GM10266 (cell line): Measurements from ENCODE around the gene HSF2BP.
"Not testable (repeated sequence)": the region's sequence is repeated elsewhere in the genome, so short reads cannot be mapped to it uniquely, and the experiment has no call there.

Experiments
- DNase-seq: peaks from one replicate; pipeline ENCODE4 v3.0.0; 2012; ENCODE audit errors: extremely low spot score
- CTCF ChIP-seq: IDR thresholded peaks from 2 replicates; pipeline ENCODE4 v1.5.1; 2012; ENCODE audit warnings: mild to moderate bottlenecking, low read depth; ENCODE audit not compliant: control insufficient read depth, insufficient read depth; ENCODE audit errors: missing control alignments

The HSF2BP gene

GRCh38 chr21:43684424-43684823 lies 25.1 kb upstream of the HSF2BP start:
- no peak for TF ChIP-seq CTCF

GRCh38 chr21:43681650-43682049 lies 22.4 kb upstream of the HSF2BP start:
- no peak for DNase-seq
- TF ChIP-seq CTCF, result no peak

More at GRCh38 chr21:43684424-43684823, 25.1 kb upstream of the HSF2BP start:
- DNase-seq, result no peak

GRCh38 chr21:43680421-43680820 lies 21.1 kb upstream of the HSF2BP start:
- not testable (repeated sequence) for DNase-seq

GRCh38 chr21:43679951-43680350 lies 20.7 kb upstream of the HSF2BP start:
- no peak for DNase-seq
- TF ChIP-seq CTCF, result no peak

- no peak for DNase-seq
- no peak for TF ChIP-seq CTCF
Measured at GRCh38 chr21:43676391-43676790, 17.1 kb upstream of the HSF2BP start.

GRCh38 chr21:43675871-43676270 lies 16.6 kb upstream of the HSF2BP start:
- no peak for DNase-seq
- no peak for TF ChIP-seq CTCF

- TF ChIP-seq CTCF, result no peak
- DNase-seq, result no peak
Measured at GRCh38 chr21:43669828-43670605, 10.7 kb upstream of the HSF2BP start.

- TF ChIP-seq CTCF, result no peak
- DNase-seq, result peak; percentile 40
Measured at GRCh38 chr21:43667191-43667904, 8.1 kb upstream of the HSF2BP start.
